Esophagus muscularis mucosa (tissue), 3 donors: ENCODE measurements around the gene LCE1C.

ENCODE experiments used
- CTCF ChIP-seq, 3 experiments: fragments of 200-600 bp in 2 of 3; fragments of 450-650 bp in 1 of 3; sonication (generic) in 2 of 3; IDR thresholded peaks; one replicate each; pipeline ENCODE4 v1.5.1; 2017 to 2019; ENCODE audit warnings: antibody characterized with exemption in 3 of 3, mild to moderate bottlenecking in 2 of 3, moderate library complexity in 1 of 3
- POLR2A ChIP-seq: fragments of 450-650 bp; IDR thresholded peaks from one replicate; pipeline ENCODE4 v1.6.1; 2017; ENCODE audit warnings: antibody characterized with exemption, moderate library complexity, mild to moderate bottlenecking, low read depth

- no peak for TF ChIP-seq CTCF (IDR thresholded peaks at IDR 0.05)
- no peak for TF ChIP-seq POLR2A
Measured at GRCh38 chr1:152786077-152786476, 20.4 kb downstream of the LCE1C start, which contains the start of gene LCE1E.
